Activated naive CD8-positive, alpha-beta T cell treated with anti-CD3 and anti-CD28 coated beads for 36 hours (primary cell): ENCODE data around the gene CMBL. TPM values are rescaled to one million over a fixed set of nuclear protein-coding genes. Genes with fewer than 3 reads are reported as not detected.
"Not testable (repeated sequence)": the region's sequence is repeated elsewhere in the genome, so short reads cannot be mapped to it uniquely, and the experiment has no call there.

Source experiments
- DNase-seq: peaks from one replicate; pipeline ENCODE4 v3.0.0; 2021
- H3K27ac Mint-ChIP-seq: one replicate; pipeline ENCODE4 v1.8.0; 2022; ENCODE audit warnings: mild to moderate bottlenecking, moderate library complexity, mixed read lengths
- H3K27me3 Mint-ChIP-seq: one replicate; pipeline ENCODE4 v1.8.0; 2022; ENCODE audit warnings: mild to moderate bottlenecking, mixed read lengths
- H3K36me3 Mint-ChIP-seq: one replicate; pipeline ENCODE4 v1.8.0; 2021; ENCODE audit warnings: mild to moderate bottlenecking, mixed read lengths
- H3K4me1 Mint-ChIP-seq: one replicate; pipeline ENCODE4 v1.8.0; 2021; ENCODE audit warnings: mixed read lengths
- H3K4me3 Mint-ChIP-seq: one replicate; pipeline ENCODE4 v1.8.0; 2022; ENCODE audit warnings: mild to moderate bottlenecking, moderate library complexity, mixed read lengths
- H3K9me3 Mint-ChIP-seq: one replicate; pipeline ENCODE4 v1.8.0; 2022; ENCODE audit warnings: mixed read lengths
- total RNA-seq, 2 experiments: library from RNA; stranded (reverse); gene quantifications; one replicate each; pipeline ENCODE4 v1.2.3, GENCODE V29; 2021

Gene CMBL
- total RNA-seq, 2 experiments from 2014 or later = 2.4 to 2.9 TPM

DNA sequence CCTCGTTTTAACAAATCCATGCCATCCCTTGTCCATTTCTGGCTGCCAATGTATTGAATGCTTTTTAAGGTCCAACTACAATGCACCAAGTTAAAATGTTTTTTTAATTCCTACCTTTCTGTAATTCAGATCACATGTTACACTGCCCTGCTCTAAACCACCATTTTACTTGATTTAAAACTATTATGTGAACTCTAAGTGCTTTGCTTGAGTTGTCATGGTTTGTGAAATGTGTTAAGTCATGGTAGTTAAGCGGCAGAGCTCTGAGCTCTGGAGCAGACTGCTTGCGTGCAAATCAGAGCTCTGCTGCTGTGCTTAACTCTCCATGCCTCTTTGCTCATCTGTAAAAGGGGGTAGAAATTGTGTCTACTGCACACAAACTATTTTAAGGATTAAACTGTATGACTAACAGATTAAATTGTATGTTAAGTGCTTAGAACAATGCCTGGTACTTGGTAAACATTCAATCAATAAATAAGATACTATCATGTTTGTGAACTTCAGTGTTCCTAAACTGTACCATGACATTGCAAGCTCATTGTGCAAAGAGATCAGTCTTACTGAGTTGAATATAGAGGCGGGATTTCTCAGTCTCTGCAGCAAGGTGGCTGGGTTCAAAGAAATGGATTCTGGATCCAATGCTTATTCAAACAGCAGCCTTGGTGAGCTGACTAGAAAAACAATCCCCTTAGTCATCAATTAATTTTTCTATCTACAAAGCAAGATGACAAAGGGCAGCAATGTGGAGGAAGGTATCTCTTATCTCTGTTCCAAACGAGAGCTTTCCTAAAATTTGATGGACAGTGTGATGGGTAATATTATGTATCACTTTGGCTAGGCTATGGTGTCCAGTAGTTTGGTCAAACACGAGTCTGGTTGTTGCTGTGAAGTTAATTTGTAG, 16.1 kb upstream of the CMBL start:
- Mint-ChIP-seq H3K27ac (no peak overlapping the region), H3K36me3 (no peaks in the 10 kb centered on the region), H3K9me3 (no peaks in the 10 kb centered on the region), H3K4me3 (no peak overlapping the region), H3K4me1 (no peaks in the 10 kb centered on the region), H3K27me3 (no peaks in the 10 kb centered on the region)
- no peak for DNase-seq

- H3K4me1 Mint-ChIP-seq = no peaks in the 10 kb centered on the region
- no peaks in the 10 kb centered on the region for H3K9me3 Mint-ChIP-seq
- no peak overlapping the region for H3K4me3 Mint-ChIP-seq
- H3K36me3 Mint-ChIP-seq = no peaks in the 10 kb centered on the region
- DNase-seq = no peak
- no peak overlapping the region for H3K27ac Mint-ChIP-seq
- no peaks in the 10 kb centered on the region for H3K27me3 Mint-ChIP-seq
Observed at GRCh38 chr5:10321882-10322281, 14.2 kb upstream of the CMBL start.

DNA sequence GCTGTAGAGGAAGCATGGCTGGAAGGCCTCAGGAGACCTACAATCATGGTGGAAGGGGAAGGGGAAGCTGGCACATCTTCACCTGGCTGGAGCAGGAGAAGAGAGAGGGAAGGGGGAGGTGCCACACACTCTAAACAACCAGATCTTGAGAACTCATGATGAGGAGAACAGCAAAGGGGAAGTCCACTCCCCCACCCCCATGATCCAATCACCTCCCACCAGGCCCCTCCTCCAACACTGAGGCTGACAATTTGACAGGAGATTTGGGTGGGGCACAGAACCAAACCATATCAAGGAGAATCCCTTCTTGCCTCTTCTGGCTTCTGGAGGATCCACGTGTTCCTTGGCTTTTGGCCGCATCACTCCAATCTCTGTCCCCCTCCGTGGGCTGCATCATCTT, 13.1 kb upstream of the CMBL start:
- no peak overlapping the region for H3K4me3 Mint-ChIP-seq
- DNase-seq = no peak
- no peaks in the 10 kb centered on the region for H3K4me1 Mint-ChIP-seq
- no peaks in the 10 kb centered on the region for H3K36me3 Mint-ChIP-seq
- H3K27me3 Mint-ChIP-seq = no peaks in the 10 kb centered on the region
- no peak overlapping the region for H3K27ac Mint-ChIP-seq
- no peaks in the 10 kb centered on the region for H3K9me3 Mint-ChIP-seq

DNA sequence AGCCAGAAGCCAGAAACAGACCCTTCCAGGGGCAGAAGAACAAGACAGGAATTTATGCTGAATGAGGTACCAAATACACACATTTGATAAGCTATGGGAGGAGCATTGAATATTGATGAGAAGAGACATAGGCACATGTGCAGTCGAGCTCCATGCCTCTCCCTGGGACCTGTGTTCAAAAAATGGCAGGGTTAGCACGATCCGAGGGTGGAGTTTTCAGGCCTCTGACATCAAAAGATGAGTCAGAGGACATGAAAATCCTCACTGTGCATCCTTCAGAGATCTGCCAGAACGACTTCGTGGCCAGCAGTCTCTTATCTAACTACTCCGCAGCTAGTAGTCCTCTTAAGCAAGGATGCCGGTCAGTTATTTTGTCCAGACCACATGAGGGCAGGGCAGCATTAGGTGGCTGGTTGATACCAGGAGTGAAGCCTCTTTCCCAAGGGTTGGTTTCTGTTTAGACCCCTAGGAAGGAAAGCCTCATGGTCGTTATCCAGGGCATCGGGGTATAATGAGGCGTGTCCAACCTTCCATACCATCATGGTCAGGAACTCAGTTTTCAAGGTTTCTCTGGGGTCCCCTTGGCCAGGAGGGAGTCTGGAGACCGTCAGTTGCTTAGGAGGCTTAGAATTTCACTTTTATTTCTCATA, 11.6 kb upstream of the CMBL start:
- Mint-ChIP-seq H3K27me3 (no peaks in the 10 kb centered on the region), H3K27ac (no peak overlapping the region), H3K4me3 (no peak overlapping the region), H3K4me1 (no peaks in the 10 kb centered on the region), H3K9me3 (no peaks in the 10 kb centered on the region), H3K36me3 (no peaks in the 10 kb centered on the region)
- DNase-seq = no peak

GRCh38 chr5:10317825-10318682, 10.4 kb upstream of the CMBL start:
- Mint-ChIP-seq H3K4me3 (no peak overlapping the region), H3K27me3 (no peaks in the 10 kb centered on the region), H3K9me3 (no peaks in the 10 kb centered on the region), H3K27ac (no peak overlapping the region), H3K4me1 (no peaks in the 10 kb centered on the region), H3K36me3 (no peaks in the 10 kb centered on the region)
- DNase-seq = no peak

GRCh38 chr5:10315824-10316509, 8.3 kb upstream of the CMBL start:
- DNase-seq = no peak
- Mint-ChIP-seq H3K9me3 (no peaks in the 10 kb centered on the region), H3K27me3 (no peaks in the 10 kb centered on the region), H3K27ac (no peak overlapping the region), H3K4me3 (no peak overlapping the region), H3K36me3 (no peaks in the 10 kb centered on the region), H3K4me1 (peaks cover 1% of the 10 kb centered on the region)

DNA sequence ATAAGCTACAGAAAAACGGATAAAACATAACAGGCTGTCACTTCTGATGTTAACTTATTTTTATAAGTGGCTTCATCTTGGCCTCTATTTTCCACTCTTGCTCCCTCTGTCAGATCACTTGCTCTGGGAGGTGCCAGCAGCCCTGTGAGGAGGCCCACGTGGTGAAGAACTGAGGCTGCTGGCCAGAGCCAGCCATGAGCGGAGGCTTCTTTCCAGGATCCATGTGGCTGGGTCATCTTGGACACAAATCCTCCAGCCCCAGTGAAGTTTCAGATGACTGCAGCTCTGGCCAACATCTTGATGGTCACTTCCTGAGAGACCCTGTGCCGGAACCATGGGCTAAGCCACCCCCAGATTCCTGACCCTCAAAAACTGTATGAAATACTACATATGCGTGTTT, 7.5 kb upstream of the CMBL start:
- Mint-ChIP-seq H3K4me1 (peaks cover 4% of the 10 kb centered on the region), H3K36me3 (no peaks in the 10 kb centered on the region), H3K27ac (no peak overlapping the region), H3K9me3 (no peaks in the 10 kb centered on the region), H3K27me3 (no peaks in the 10 kb centered on the region), H3K4me3 (no peak overlapping the region)
- no peak for DNase-seq

DNA sequence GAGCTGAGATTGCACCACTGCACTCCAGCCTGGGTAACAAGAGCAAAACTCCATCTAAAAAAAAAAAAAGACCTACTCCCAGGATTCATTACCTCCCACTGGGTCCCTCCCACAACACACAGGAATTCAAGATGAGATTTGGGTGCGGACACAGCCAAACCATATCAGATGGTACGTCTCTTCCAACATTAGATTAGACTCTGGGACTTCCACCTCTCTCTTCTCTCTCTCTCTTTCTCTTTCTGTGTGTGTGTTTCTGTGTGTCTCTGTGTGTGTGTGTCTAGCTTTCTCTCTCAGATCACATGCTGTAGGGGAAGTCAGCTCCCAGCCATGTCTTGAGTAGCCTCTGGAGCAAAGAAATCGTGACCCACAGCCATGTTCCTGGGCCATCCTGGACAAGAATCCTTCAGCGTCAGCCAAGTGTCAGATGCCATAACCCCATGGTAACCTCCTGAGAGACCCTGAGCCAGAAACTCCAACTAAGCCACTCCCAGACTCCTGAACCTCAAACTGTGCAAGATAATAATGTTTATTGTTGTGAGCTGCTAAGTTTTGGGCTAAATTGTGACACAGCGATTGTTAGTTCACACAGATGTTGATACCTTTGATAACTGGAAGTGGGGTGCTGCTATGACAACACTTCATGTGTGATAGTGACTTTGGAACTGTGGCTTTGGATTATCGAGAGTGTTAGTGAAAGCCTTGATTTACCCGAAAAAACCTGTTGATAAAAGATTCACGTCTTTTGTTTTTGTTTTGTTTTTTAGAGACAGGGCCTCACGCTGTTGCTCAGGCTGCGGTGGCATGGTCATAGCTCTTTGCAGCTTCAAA, 4.1 kb upstream of the CMBL start:
- H3K27ac Mint-ChIP-seq = no peak overlapping the region

DNA sequence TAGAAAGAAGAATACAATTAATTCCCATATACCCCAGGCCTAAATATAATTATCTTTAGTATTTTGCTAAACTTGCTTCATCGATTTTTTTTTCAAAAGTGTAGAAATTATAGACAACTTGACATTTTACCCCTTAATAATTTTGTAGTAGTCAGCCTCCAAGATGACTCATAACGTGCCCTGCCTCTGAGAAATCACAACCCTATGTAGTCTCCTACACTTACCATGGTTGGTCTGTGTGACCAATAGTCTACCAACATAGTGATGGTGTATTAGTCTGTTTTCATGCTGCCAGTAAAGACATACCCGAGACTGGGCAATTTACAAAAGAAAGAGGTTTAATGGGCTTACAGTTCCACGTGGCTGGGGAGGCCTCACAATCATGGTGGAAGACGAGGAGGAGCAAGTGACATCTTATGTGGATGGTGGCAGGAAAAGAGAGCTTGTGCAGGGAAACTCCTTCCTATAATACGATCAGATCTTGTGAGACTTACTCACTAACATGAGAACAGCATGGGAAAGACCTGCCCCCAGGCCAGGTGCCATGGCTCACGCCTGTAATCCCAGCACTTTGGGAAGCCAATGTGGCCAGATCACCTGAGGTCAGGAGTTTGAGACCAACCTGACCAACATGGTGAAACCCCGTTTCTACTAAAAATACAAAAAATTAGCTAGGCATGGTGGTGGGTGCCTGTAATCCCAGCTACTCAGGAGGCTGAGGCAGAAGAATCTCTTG, 3.3 kb upstream of the CMBL start:
- not testable (repeated sequence) for H3K4me3 Mint-ChIP-seq, H3K9me3 Mint-ChIP-seq, H3K36me3 Mint-ChIP-seq, H3K27ac Mint-ChIP-seq, DNase-seq
- H3K27me3 Mint-ChIP-seq = peaks cover 28% of the 10 kb centered on the region
- H3K4me1 Mint-ChIP-seq = peaks cover 11% of the 10 kb centered on the region

More for the DNA sequence above, 4.1 kb upstream of the CMBL start:
- Mint-ChIP-seq H3K36me3 (no peaks in the 10 kb centered on the region), H3K27me3 (peaks cover 20% of the 10 kb centered on the region), H3K4me1 (peaks cover 11% of the 10 kb centered on the region), H3K9me3 (no peaks in the 10 kb centered on the region), H3K4me3 (no peak overlapping the region)
- no peak for DNase-seq

GRCh38 chr5:10310066-10310779, 2.5 kb upstream of the CMBL start:
- H3K4me1 Mint-ChIP-seq = peaks cover 11% of the 10 kb centered on the region
- no peaks in the 10 kb centered on the region for H3K36me3 Mint-ChIP-seq
- H3K27me3 Mint-ChIP-seq = peaks cover 30% of the 10 kb centered on the region
- H3K27ac Mint-ChIP-seq = no peak overlapping the region
- no peaks in the 10 kb centered on the region for H3K9me3 Mint-ChIP-seq
- DNase-seq = no peak
- no peak overlapping the region for H3K4me3 Mint-ChIP-seq

DNA sequence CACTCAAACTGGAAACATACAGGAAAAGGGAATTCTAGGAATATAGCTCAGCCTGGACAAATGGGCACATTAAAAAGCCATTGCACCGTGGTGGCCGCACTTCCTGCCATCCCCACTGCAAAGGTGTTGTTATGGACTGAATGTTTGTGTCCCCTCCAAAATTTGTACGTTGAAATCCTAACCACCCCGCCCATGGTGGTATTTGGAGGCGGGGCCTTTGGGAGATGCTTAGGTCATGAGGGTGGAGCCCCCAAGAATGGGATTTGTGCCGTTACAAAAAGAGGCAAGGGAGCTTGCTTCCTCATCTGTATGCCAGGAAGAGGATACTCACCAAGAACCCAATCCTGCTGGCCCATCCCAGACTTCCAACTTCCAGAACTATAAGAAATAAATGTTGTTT, 1.1 kb upstream of the CMBL start:
- no peaks in the 10 kb centered on the region for H3K36me3 Mint-ChIP-seq
- H3K27ac Mint-ChIP-seq = no peak overlapping the region
- H3K4me3 Mint-ChIP-seq = peak overlapping the region; percentile 33

GRCh38 chr5:10306806-10307205, 896 bp downstream of the CMBL start:
- Mint-ChIP-seq H3K4me1 (peaks cover 11% of the 10 kb centered on the region), H3K27me3 (peaks cover 30% of the 10 kb centered on the region), H3K9me3 (no peaks in the 10 kb centered on the region), H3K4me3 (peak overlapping the region; percentile 12), H3K27ac (no peak overlapping the region), H3K36me3 (no peaks in the 10 kb centered on the region)
- DNase-seq = no peak

More for the DNA sequence above, 1.1 kb upstream of the CMBL start:
- peaks cover 11% of the 10 kb centered on the region for H3K4me1 Mint-ChIP-seq
- peaks cover 30% of the 10 kb centered on the region for H3K27me3 Mint-ChIP-seq
- DNase-seq = no peak
- no peaks in the 10 kb centered on the region for H3K9me3 Mint-ChIP-seq

- H3K9me3 Mint-ChIP-seq = no peaks in the 10 kb centered on the region
- H3K27ac Mint-ChIP-seq = no peak overlapping the region
- H3K4me3 Mint-ChIP-seq = no peak overlapping the region
- H3K27me3 Mint-ChIP-seq = peaks cover 30% of the 10 kb centered on the region
- no peak for DNase-seq
- H3K4me1 Mint-ChIP-seq = peaks cover 11% of the 10 kb centered on the region
- no peaks in the 10 kb centered on the region for H3K36me3 Mint-ChIP-seq
Observed at GRCh38 chr5:10306114-10306513, 1.6 kb downstream of the CMBL start.
